ENCODE results near the gene OPN4.

DNA sequence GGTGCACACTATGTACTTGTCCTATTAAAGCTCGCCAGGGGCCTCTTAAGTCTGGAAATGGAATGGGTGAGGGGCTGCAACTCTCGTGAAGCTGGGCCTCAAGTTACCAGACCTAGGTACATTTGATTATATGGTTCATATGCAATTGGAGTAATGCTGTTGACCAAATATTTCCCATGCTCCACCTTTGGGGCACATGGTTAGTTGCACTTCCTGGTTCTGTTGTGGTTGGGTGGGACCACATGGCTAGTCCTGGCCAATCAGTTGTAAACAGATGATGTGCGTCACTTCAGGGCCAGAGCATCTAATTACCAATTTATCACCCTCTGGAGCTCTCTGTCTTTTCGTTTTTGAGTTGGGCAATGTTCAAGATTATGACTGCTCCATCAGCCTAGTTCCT, 39.5 kb upstream of the OPN4 start:
- TF ChIP-seq CTCF (IDR thresholded peaks at IDR 0.05; ENCODE audit: low read length) (no peak), EZH2 (optimal IDR thresholded peaks at IDR 0.05; ENCODE audit: low read depth, low read length) (no peak), EZH2phosphoT487 (IDR thresholded peaks at IDR 0.05; ENCODE audit: low read length) (no peak)

All from MM.1S (cell line).